ENCODE data around the gene NPDC1. TPM values are rescaled to one million over a fixed set of nuclear protein-coding genes. Genes with fewer than 3 reads are reported as not detected.

Gene NPDC1
- total RNA-seq, 1 experiment from 2014 or later, result 89.8 TPM

GRCh38 chr9:137069508-137070091 is 23.6 kb upstream of the NPDC1 start:
- Histone ChIP-seq H4K20me1 (ENCODE audit: insufficient read depth) (peaks cover 10% of the 10 kb centered on the region; the same call in 1 of the 2 replicates), H3K27ac (no peak overlapping the region), H3K4me1 (replicated peaks; ENCODE audit: insufficient read depth) (peaks cover 25% of the 10 kb centered on the region), H3K4me2 (peak overlapping the region; percentile 90), H3K9me2 (ENCODE audit: insufficient read depth) (no peaks in the 10 kb centered on the region), H2AFZ (no peak overlapping the region; the same call in 1 of the 2 replicates), H3K9me3 (ENCODE audit: insufficient read depth, low read depth) (no peaks in the 10 kb centered on the region), H3F3A (ENCODE audit: insufficient read depth, low read depth) (peaks cover 23% of the 10 kb centered on the region), H3K4me3 (peak overlapping the region; percentile 67), H3K79me2 (ENCODE audit: low read depth) (peaks cover 18% of the 10 kb centered on the region; the same call in 1 of the 2 replicates), H3K36me3 (ENCODE audit: low read depth) (no peaks in the 10 kb centered on the region), H3K27me3 (ENCODE audit: insufficient read depth, low read depth) (no peaks in the 10 kb centered on the region)
- CTCF ChIA-PET, result interaction anchor here (0.5 to 2.0 kb wide), 7 partner anchors 9 to 357 kb away, joined by 3 to 10 read pairs (median 5); partner anchors contain the start of gene DIPK1B
- no TSS peak for BruUV-seq (replicated peaks)
- intact Hi-C loops (cut with micrococcal nuclease; ENCODE audit: unreplicated experiment), result loop anchor here (1.0 kb wide), 2 partner anchors 17 to 158 kb away; partner anchors contain the start of genes MAN1B1 and RNF224
- no peak for TF ChIP-seq CTCF (conservative IDR thresholded peaks at IDR 0.05)
- TF ChIP-seq EZH2 (IDR thresholded peaks at IDR 0.05; ENCODE audit: low read depth), result no peak
- DNase-seq, result no peak
- POLR2A ChIA-PET (ENCODE audit: unreplicated experiment), result interaction anchor here (0.6 to 0.7 kb wide), 2 partner anchors 35 to 80 kb away, joined by 3 to 10 read pairs; no protein-coding TSS in a partner anchor

GRCh38 chr9:137068539-137069507 is 22.8 kb upstream of the NPDC1 start:
- H3K27me3 ChIP-seq (ENCODE audit: insufficient read depth, low read depth), result no peaks in the 10 kb centered on the region
- H3K27ac ChIP-seq, result no peak overlapping the region
- H3F3A ChIP-seq (ENCODE audit: insufficient read depth, low read depth), result peaks cover 20% of the 10 kb centered on the region
- ChIA-PET POLR2A (ENCODE audit: unreplicated experiment) (interaction anchor here (0.6 kb wide), 2 partner anchors 18 to 35 kb away, joined by 3 read pairs; no protein-coding TSS in a partner anchor), CTCF (interaction anchor here (0.5 to 3.3 kb wide), 11 partner anchors 10 to 168 kb away, joined by 3 to 19 read pairs (median 4); partner anchors contain the start of genes MAN1B1 and NPDC1)
- no TSS peak for BruUV-seq (replicated peaks)
- peaks cover 18% of the 10 kb centered on the region; the same call in 1 of the 2 replicates for H3K79me2 ChIP-seq (ENCODE audit: low read depth)
- H3K9me3 ChIP-seq (ENCODE audit: insufficient read depth, low read depth), result no peaks in the 10 kb centered on the region
- H3K36me3 ChIP-seq (ENCODE audit: low read depth), result no peaks in the 10 kb centered on the region
- TF ChIP-seq CTCF (conservative IDR thresholded peaks at IDR 0.05), result no peak
- TF ChIP-seq EZH2 (IDR thresholded peaks at IDR 0.05; ENCODE audit: low read depth), result no peak
- no peak overlapping the region for H2AFZ ChIP-seq
- peak overlapping the region; percentile 67 for H3K4me3 ChIP-seq
- peaks cover 10% of the 10 kb centered on the region; the same call in 1 of the 2 replicates for H4K20me1 ChIP-seq (ENCODE audit: insufficient read depth)
- no peak for DNase-seq
- peaks cover 25% of the 10 kb centered on the region for H3K4me1 ChIP-seq (replicated peaks; ENCODE audit: insufficient read depth)
- intact Hi-C loops (cut with micrococcal nuclease; ENCODE audit: unreplicated experiment), result loop anchor here (1.0 kb wide), 1 partner anchor 49 kb away; no protein-coding TSS in a partner anchor
- H3K9me2 ChIP-seq (ENCODE audit: insufficient read depth), result no peaks in the 10 kb centered on the region
- H3K4me2 ChIP-seq, result peak overlapping the region; percentile 90
